PC-9 (cell line): ENCODE results near the gene FGF12. TPM values are rescaled to one million over a fixed set of nuclear protein-coding genes. Genes with fewer than 3 reads are reported as not detected.
A peak's percentile ranks its signal among the peaks of the same experiment; 100 is the strongest.

ENCODE experiments used
- BruUV-seq: library from RNA; stranded (reverse); fragments of 400-500 nt; replicated peaks from 2 replicates; lab custom pipeline; 2021; lab: Mats Ljungman, UMichigan
- CTCF ChIA-PET: fragments of 300-600 bp; sonication (Branson Sonifier 250); formaldehyde crosslinking; loops from one replicate; lab custom pipeline; 2022; ENCODE audit warnings: antibody characterized with exemption; lab: Charles Lee
- POLR2A ChIA-PET: fragments of 300-600 bp; sonication (Branson Sonifier 250); formaldehyde crosslinking; loops from one replicate; lab custom pipeline; 2022; ENCODE audit warnings: antibody characterized with exemption; ENCODE audit not compliant: unreplicated experiment; lab: Charles Lee
- DNase-seq, 2 experiments: peaks; one replicate each; pipeline versions ENCODE4 v3.0.0 to v3.0.0-alpha.2; 2015 to 2022; ENCODE audit warnings: mixed read lengths in 1 of 2
- H2AFZ ChIP-seq: fragments of 200-600 bp; sonication (generic); 2 replicates; pipeline ENCODE4 v1.8.1; 2017; ENCODE audit warnings: antibody characterized with exemption
- H3F3A ChIP-seq: fragments of 200-600 bp; sonication (generic); 2 replicates; pipeline ENCODE4 v1.8.1; 2017; ENCODE audit warnings: antibody characterized with exemption, mild to moderate bottlenecking, low read depth; ENCODE audit not compliant: insufficient read depth
- H3K27ac ChIP-seq: fragments of 200-600 bp; sonication (generic); 2 replicates; pipeline ENCODE4 v1.6.1; 2016; ENCODE audit warnings: mixed run types
- H3K27me3 ChIP-seq: fragments of 200-600 bp; sonication (generic); 2 replicates; pipeline ENCODE4 v1.6.1; 2016; ENCODE audit warnings: low read depth, mixed run types; ENCODE audit not compliant: insufficient read depth
- H3K36me3 ChIP-seq: fragments of 200-600 bp; sonication (generic); 2 replicates; pipeline ENCODE4 v1.6.1; 2016; ENCODE audit warnings: low read depth, mixed run types
- H3K4me1 ChIP-seq: fragments of 200-600 bp; sonication (generic); replicated peaks from 2 replicates; pipeline ENCODE4 v1.6.1; 2016; ENCODE audit warnings: mixed run types; ENCODE audit not compliant: insufficient read depth
- H3K4me2 ChIP-seq: fragments of 200-600 bp; sonication (generic); 2 replicates; pipeline ENCODE4 v1.6.1; 2017; ENCODE audit warnings: mixed run types
- H3K4me3 ChIP-seq: fragments of 200-600 bp; sonication (generic); 2 replicates; pipeline ENCODE4 v1.6.1; 2016; ENCODE audit warnings: mixed run types
- H3K79me2 ChIP-seq: fragments of 200-600 bp; sonication (generic); 2 replicates; pipeline ENCODE4 v1.6.1; 2017; ENCODE audit warnings: low read depth, mixed run types
- H3K9me2 ChIP-seq: fragments of 200-600 bp; sonication (generic); 2 replicates; pipeline ENCODE4 v1.8.1; 2017; ENCODE audit warnings: mild to moderate bottlenecking; ENCODE audit not compliant: insufficient read depth
- H3K9me3 ChIP-seq: fragments of 200-600 bp; sonication (generic); 2 replicates; pipeline ENCODE4 v1.8.1; 2016; ENCODE audit warnings: low read depth; ENCODE audit not compliant: insufficient read depth
- H4K20me1 ChIP-seq: fragments of 200-600 bp; sonication (generic); 2 replicates; pipeline ENCODE4 v1.8.1; 2017; ENCODE audit not compliant: insufficient read depth
- EZH2 ChIP-seq: fragments of 200-600 bp; sonication (generic); IDR thresholded peaks from 2 replicates; pipeline ENCODE4 v1.8.0; 2017; ENCODE audit warnings: antibody characterized with exemption, low read depth
- intact Hi-C: fragments of 100-400 bp; cut with micrococcal nuclease; formaldehyde crosslinking; loops from one replicate; pipeline ENCODE4 v1.10.0; 2022; ENCODE audit not compliant: unreplicated experiment
- total RNA-seq: library from RNA; stranded (reverse); gene quantifications from 2 replicates; pipeline ENCODE4 v1.2.3, GENCODE V29; 2021
- TF ChIP-seq, protein P1 (sequence below): fragments of 200-600 bp; sonication (generic); conservative IDR thresholded peaks from 2 replicates; pipeline ENCODE4 v1.6.1; 2017; ENCODE audit warnings: mixed run types, antibody characterized with exemption, mild to moderate bottlenecking, moderate library complexity

FGF12 gene
- total RNA-seq, 1 experiment from 2014 or later = 10.9 TPM

DNA sequence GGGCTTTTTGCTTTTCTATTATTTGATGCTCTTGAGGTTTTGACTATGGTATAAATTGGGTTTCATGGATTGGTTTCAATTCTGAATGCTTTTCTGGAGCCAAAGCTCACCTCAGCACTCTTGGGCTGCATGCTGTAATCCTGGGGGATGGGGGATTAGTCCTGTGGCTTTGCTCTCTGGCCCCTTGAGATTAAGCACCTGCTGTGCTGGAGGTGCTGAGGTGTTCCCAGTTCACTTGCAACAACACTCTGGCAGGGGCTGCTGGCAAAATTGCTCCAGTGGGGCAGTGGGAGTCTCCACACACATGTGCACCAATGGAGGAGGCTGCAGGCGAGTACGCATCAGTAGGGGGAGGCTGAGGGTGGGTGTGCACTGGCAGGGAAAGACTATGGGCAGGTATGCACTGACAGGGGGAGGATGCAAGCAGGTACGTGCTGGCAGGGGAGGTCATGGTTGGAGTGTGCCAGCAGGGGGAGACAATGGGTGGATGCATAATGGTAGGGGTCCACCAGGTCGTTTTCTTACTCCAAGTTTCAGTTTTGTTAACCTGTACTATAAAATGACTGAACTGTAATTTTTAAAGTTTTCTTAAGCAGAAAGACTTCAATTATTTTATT lies 489.2 kb downstream of the FGF12 start:
- no peak overlapping the region for H3K4me3 ChIP-seq
- ChIA-PET POLR2A (interaction anchor here (0.6 kb wide), 1 partner anchor 185 kb away, joined by 5 read pairs; no protein-coding TSS in a partner anchor), CTCF (interaction anchor here (0.7 kb wide), 3 partner anchors 35 to 182 kb away, joined by 4 to 12 read pairs (median 6); no protein-coding TSS in a partner anchor)
- H3K27me3 ChIP-seq = no peaks in the 10 kb centered on the region
- no peaks in the 10 kb centered on the region for H3K79me2 ChIP-seq
- H2AFZ ChIP-seq = no peak overlapping the region
- intact Hi-C loops = no loop called here
- H3F3A ChIP-seq = no peaks in the 10 kb centered on the region; the same call in 1 of the 2 replicates
- no peaks in the 10 kb centered on the region for H4K20me1 ChIP-seq
- BruUV-seq = no TSS peak
- H3K4me1 ChIP-seq = no peaks in the 10 kb centered on the region
- H3K27ac ChIP-seq = no peak overlapping the region
- no peak for DNase-seq
- no peaks in the 10 kb centered on the region; the same call in 1 of the 2 replicates for H3K9me2 ChIP-seq
- TF ChIP-seq EZH2 = no peak
- TF ChIP-seq, protein P1, sequence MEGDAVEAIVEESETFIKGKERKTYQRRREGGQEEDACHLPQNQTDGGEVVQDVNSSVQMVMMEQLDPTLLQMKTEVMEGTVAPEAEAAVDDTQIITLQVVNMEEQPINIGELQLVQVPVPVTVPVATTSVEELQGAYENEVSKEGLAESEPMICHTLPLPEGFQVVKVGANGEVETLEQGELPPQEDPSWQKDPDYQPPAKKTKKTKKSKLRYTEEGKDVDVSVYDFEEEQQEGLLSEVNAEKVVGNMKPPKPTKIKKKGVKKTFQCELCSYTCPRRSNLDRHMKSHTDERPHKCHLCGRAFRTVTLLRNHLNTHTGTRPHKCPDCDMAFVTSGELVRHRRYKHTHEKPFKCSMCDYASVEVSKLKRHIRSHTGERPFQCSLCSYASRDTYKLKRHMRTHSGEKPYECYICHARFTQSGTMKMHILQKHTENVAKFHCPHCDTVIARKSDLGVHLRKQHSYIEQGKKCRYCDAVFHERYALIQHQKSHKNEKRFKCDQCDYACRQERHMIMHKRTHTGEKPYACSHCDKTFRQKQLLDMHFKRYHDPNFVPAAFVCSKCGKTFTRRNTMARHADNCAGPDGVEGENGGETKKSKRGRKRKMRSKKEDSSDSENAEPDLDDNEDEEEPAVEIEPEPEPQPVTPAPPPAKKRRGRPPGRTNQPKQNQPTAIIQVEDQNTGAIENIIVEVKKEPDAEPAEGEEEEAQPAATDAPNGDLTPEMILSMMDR = peak; percentile 35; the same call in 1 of the 2 replicates
- no peaks in the 10 kb centered on the region for H3K36me3 ChIP-seq
- H3K4me2 ChIP-seq = no peak overlapping the region
- 0 out of 2 replicates have a peak, but pooled peaks cover 2% of the 10 kb centered on the region for H3K9me3 ChIP-seq

DNA sequence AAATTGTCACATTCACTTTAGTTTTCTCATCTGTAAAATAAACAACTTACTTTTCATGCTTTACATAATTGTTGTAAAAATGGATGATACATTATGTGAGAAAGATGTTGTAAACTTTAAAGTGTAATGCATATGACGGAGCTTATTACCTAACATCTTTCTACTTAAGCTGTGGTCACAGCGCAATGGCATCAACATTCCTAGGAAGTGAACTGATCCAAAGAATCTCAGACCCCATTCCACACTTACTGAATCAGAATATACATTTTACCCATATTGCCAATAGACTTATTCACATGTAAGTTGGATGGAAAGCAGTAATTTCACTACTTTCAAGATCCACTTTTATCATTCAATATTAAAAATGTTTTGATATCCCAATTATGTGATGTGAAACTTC lies 497.5 kb downstream of the FGF12 start:
- H3K27ac ChIP-seq = no peak overlapping the region
- DNase-seq = peak in 1 of 2 experiments; percentile 49
- H2AFZ ChIP-seq = no peak overlapping the region
- no peaks in the 10 kb centered on the region for H3K79me2 ChIP-seq
- intact Hi-C loops = no loop called here
- H3K27me3 ChIP-seq = no peaks in the 10 kb centered on the region
- H3K36me3 ChIP-seq = no peaks in the 10 kb centered on the region
- ChIA-PET CTCF (no interaction called here), POLR2A (interaction anchor here (0.6 kb wide), 1 partner anchor 1617 kb away, joined by 4 read pairs; no protein-coding TSS in a partner anchor)
- 0 out of 2 replicates have a peak, but pooled peaks cover 2% of the 10 kb centered on the region for H3K9me3 ChIP-seq
- no peak overlapping the region for H3K4me3 ChIP-seq
- BruUV-seq = no TSS peak
- H3K9me2 ChIP-seq = no peaks in the 10 kb centered on the region
- no peaks in the 10 kb centered on the region for H3F3A ChIP-seq
- H3K4me1 ChIP-seq = no peaks in the 10 kb centered on the region
- no peak overlapping the region for H3K4me2 ChIP-seq
- TF ChIP-seq, protein P1 = no peak
- no peak for TF ChIP-seq EZH2
- no peaks in the 10 kb centered on the region for H4K20me1 ChIP-seq

DNA sequence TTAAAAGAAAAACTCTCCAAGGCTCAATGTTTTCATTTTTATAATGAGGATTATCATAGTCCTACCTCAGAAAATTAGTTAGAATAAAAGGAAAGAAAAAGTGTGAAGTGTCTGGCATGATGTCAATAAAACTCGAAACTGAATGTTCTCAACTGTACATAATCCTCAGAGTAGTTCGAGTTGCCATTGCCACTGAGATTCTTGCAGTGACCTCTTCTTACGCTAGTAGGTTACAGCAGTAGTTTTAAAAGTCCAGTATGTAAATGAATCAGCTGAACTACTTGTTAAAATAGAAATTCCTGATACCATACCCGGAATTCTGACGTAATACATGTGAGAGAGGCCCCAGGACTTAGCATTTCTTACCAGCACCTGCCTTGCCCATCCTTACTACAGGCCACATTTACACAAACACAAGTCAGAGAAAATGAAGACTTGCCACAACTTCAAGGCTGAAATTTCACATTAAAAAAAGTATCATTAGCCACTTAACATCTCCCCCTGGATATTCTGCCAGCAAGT lies 502.6 kb downstream of the FGF12 start:
- Histone ChIP-seq H3K36me3 (no peaks in the 10 kb centered on the region), H3F3A (no peaks in the 10 kb centered on the region), H3K4me3 (no peak overlapping the region), H3K4me1 (no peaks in the 10 kb centered on the region), H3K27me3 (no peaks in the 10 kb centered on the region), H4K20me1 (no peaks in the 10 kb centered on the region), H2AFZ (no peak overlapping the region), H3K27ac (no peak overlapping the region), H3K4me2 (no peak overlapping the region), H3K9me2 (no peaks in the 10 kb centered on the region; the same call in 1 of the 2 replicates), H3K79me2 (no peaks in the 10 kb centered on the region), H3K9me3 (no peaks in the 10 kb centered on the region)
- intact Hi-C loops = no loop called here
- no peak for DNase-seq
- TF ChIP-seq EZH2 = no peak
- TF ChIP-seq, protein P1 = no peak
- CTCF ChIA-PET = no interaction called here
- BruUV-seq = no TSS peak
- POLR2A ChIA-PET = no interaction called here
